VCaP (cell line): Measurements from ENCODE around the gene GPC1.

Experiments used
- H3K27ac ChIP-seq: fragments of 450-650 bp; 2 replicates; pipeline ENCODE4 v1.5.1; 2017
- TF ChIP-seq, protein P1 (sequence below): fragments of 450-650 bp; conservative IDR thresholded peaks from 2 replicates; pipeline ENCODE4 v1.5.1; 2017; ENCODE audit warnings: mild to moderate bottlenecking, moderate library complexity

The GPC1 gene

DNA sequence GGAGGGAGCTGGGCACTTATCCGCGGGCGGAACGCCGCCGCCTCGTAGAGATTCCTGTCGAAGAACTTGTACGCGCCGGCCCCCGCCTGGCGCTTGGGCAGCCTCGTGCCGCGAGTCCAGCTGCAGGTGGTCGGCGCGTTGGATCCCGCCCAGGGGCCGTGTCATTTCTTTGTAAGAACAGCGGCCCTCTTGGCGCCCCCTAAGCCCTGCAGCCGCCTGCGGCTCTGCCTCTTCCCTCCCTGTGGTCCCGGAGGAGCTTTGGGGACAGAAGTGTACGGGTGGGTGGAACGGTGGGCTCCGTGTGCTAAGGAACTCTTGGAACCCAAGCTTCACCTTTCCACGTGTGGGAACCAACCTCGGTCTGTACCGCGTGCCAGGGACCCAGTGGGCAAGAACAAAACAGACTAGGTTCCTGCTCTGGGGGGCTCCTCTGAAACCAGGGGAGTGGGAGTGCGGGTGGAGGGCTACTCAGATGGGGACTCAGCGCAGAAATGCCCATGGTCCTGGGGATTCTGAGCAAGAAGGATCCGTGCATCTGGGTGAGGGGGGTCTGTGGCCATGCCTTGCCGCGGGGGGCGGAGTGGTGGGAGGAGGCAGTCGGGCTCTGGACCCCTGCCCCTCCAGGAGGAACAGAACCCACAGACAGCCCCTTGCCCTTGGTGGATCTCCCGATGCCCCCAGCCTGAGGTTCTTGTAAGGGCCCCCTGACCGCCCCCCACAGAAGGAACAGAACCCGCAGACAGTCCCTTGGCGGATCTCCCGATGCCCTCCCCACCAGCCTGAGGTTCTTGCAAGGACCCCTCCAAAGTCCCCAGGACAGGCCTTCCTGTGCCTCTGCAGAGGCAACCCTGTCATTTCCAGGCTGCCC lies 1.5 kb downstream of the GPC1 start:
- TF ChIP-seq, protein P1, sequence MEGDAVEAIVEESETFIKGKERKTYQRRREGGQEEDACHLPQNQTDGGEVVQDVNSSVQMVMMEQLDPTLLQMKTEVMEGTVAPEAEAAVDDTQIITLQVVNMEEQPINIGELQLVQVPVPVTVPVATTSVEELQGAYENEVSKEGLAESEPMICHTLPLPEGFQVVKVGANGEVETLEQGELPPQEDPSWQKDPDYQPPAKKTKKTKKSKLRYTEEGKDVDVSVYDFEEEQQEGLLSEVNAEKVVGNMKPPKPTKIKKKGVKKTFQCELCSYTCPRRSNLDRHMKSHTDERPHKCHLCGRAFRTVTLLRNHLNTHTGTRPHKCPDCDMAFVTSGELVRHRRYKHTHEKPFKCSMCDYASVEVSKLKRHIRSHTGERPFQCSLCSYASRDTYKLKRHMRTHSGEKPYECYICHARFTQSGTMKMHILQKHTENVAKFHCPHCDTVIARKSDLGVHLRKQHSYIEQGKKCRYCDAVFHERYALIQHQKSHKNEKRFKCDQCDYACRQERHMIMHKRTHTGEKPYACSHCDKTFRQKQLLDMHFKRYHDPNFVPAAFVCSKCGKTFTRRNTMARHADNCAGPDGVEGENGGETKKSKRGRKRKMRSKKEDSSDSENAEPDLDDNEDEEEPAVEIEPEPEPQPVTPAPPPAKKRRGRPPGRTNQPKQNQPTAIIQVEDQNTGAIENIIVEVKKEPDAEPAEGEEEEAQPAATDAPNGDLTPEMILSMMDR: no peak

DNA sequence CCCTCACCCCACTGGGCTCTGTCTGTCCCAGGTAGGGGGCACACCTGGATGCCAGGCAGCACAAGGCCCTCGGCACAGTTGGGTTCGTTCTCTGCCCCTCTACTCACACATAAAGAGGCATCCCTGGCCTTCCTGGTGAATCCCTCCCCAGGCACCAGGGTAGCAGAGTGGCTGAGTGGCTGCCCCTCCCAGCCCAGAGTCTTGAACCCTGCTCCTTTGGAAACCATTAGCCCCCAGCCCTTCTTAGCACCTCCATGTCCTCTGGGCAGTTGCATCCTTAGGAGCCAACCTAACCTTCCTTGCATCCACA lies 2.0 kb downstream of the GPC1 start:
- TF ChIP-seq, protein P1: no peak
- no peak overlapping the region for H3K27ac ChIP-seq

More for the DNA sequence above, 1.5 kb downstream of the GPC1 start:
- H3K27ac ChIP-seq: peak overlapping the region; percentile 73; the same call in 1 of the 2 replicates

DNA sequence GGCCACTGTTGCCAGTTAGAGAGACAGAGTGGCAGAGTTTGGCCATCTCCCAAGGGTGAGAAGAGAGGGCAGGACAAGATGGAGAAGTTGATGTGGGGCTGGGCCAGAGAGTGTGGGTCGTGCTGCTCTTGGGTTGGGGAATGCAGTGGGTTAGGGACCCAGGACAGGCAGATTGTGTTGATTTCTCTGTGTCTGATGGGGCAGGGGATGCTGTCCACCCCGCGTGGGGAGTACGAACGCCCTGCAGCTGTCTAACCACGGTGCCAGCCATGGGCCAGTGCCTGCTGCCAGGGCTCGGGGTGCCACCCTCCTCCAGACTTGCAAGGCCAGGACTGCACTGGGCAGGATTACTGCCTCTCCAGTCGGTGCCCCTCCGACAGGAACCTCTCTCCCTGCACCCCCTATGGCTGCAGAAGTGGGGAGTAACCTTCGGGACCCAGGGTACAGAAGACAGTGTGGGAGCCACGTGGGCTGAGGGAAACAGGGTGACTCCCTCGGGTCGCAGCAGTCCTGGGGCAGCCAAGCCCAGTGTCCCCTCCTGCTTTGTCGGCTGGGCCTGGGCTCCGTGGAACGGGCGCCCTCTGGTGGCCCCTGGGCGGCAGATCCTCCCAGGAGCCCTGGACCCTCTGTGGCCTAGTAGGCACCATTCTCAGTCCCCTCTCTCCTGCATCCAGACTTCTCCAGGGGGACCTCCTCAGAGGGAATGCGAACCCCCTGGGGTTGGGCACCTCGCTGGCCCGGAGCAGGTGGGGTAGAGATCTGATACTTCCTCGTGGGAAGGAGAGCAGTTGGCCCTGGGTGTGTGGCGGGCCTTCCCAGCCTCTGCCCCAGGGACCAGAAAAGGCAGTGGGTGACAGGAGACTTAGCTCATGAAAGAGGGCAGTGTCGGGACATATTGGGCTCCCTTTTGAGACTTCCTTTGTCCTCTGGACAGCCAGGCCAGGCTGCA lies 2.7 kb downstream of the GPC1 start:
- H3K27ac ChIP-seq: no peak overlapping the region
- TF ChIP-seq, protein P1: peak; percentile 97

DNA sequence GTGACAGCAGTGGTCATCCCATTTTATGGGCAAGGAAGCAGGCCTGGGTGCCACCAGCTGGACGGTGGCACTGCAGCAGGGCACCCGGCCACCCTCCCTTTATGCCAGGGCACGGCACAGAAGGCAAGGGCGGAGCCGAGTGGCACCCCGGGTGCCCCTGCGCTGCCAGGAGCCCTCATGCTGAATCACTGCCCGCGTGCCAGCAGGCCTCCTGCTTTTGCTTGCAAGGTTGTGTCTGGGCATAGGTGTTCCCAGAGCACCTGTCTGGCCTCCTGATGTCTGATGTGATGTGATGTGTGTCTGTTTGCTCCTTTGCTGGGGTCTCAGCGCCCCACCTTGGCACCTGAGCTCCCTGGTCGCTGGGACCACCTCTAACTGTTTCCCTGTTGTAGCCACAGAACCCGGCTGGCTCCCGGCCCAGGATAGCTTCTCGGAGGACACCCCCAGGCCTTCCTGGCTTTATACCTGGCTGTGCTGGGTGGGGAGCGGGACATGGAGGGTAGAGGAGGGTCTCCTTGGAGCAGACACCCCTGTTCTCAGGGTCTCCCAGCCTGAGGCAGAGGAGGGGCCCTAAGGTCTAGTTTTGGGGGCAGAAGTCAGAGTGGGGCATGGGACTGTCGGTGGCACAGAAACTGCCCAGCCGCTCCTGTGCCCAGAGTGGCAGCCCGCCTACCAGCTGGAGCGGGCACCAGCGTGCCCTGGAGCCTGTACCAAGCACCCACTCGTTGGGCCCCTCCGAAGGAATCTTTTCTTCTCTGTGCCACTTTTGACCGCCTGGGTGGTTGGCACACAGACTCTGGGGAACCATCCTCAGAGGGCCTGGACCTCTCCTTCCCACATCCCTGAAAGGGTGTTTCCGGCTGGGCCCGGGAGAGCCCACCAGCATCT lies 3.6 kb downstream of the GPC1 start:
- TF ChIP-seq, protein P1: no peak
- no peak overlapping the region for H3K27ac ChIP-seq

DNA sequence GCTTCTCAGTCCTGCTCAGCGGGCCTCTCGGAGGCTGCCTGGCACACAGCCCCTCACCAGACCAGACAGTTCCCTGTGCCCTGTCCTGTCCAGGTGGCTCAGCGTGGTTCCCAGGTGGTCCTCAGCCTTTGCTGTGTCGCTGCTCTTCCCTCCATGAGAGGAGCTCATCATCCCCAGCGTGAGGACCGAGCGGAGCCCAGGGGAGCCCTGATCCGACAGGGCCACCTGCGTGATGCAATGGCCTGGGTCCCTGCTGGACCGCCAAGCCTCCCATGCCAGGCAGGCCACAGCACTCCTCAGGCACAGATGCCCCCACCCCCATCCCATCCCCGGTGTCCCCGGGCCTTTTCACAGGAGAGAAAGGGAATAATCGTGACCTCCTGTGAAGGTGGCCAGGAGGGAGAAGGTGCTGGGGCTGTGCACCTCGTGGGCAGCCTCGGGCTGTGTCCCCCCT lies 4.3 kb downstream of the GPC1 start:
- TF ChIP-seq, protein P1: no peak
- H3K27ac ChIP-seq: no peak overlapping the region

DNA sequence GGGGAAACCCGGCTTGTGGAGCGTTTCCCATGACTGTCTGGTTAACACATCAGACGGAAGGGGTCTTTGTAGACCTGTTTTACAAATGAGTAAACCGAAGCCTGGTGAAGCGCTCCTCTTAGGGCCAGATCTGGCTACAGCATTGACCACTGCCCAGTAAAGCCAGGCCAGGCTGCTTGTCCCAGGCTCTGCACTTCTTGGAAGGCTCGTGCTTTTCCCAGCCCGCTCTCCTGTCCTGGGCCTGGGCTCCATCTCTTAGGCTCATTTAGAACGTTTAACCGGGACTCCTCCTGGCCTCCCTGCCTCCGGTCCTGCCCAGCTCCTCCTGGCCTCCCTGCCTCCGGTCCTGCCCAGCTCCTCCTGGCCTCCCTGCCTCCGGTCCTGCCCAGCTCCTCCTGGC lies 4.8 kb downstream of the GPC1 start:
- H3K27ac ChIP-seq: no peak overlapping the region
- TF ChIP-seq, protein P1: no peak
